ENCODE results near the gene RARA. TPM values are rescaled to one million over a fixed set of nuclear protein-coding genes. Genes with fewer than 3 reads are reported as not detected.
A peak's percentile ranks its signal among the peaks of the same experiment; 100 is the strongest.
"Not testable (repeated sequence)": the region's sequence is repeated elsewhere in the genome, so short reads cannot be mapped to it uniquely, and the experiment has no call there.

The RARA gene
- total RNA-seq, 1 donor from 2014 or later = 39.4 TPM

DNA sequence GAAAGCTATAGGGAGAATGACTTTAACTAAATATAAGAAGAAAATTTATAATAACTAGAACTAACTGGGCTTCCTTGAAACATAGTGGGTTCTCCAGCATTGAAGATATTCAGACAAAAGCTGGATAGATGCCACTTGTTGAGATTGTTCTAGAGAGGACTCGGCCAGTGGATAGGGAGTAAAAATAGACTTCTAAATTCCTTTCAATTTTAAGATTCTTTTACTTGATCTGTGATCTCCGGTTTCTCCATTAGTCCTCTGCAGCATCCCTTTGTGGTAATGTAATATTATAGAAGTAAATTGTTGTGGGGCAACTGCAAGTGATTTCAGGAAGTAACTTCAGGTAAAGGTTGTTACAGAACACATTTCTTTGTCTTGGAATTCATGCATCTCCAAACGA lies 10.3 kb upstream of the RARA start:
- DNase-seq (ENCODE audit: low spot score) = no peak

DNA sequence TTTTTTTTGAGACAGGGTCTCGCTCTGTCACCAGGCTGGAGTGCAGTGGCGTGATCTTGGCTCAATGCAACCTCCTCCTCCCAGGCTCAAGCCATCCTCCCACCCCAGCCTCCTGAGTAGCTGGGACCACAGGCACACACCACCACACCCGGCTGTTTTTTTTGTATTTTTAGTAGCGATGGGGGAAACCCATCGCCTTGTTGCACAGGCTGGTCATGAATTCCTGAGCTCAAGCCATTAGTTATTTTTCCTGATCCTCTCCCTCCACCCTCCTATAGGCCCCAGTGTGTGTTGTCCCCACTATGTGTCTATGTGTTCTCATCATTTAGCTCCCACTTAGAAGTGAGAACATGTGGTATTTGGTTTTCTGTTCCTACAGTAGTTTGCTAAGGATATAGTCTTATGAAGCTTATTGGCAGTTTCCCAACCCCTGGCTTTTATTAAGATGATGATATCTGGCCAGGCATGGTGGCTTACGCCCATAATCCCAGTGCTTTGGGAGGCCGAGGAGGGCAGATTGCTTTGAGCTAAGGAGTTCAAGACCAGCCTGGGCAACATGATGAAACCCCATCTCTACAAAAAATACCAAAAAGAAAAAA lies 9.7 kb upstream of the RARA start:
- DNase-seq (ENCODE audit: low spot score) = not testable (repeated sequence)

DNA sequence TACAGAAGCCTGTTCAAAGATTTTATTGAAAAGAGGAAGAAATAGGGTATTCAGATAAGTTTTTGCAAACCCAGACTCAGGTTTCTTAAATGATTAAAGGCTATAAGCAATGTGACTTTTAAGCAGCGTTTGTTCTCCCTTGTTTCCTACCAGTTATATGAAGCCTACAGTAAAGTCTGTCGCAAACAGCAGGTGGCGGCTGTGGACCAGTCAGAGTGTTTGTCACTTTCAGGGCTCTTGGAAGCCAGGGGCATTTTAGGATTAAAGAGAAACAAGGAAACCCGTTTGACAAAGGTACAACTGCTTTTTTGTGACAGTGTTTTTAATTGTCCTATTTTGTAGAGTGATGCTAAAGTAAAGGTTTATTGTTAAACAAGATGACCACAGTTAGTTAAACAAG lies 7.7 kb upstream of the RARA start:
- DNase-seq (ENCODE audit: low spot score) = no peak

DNA sequence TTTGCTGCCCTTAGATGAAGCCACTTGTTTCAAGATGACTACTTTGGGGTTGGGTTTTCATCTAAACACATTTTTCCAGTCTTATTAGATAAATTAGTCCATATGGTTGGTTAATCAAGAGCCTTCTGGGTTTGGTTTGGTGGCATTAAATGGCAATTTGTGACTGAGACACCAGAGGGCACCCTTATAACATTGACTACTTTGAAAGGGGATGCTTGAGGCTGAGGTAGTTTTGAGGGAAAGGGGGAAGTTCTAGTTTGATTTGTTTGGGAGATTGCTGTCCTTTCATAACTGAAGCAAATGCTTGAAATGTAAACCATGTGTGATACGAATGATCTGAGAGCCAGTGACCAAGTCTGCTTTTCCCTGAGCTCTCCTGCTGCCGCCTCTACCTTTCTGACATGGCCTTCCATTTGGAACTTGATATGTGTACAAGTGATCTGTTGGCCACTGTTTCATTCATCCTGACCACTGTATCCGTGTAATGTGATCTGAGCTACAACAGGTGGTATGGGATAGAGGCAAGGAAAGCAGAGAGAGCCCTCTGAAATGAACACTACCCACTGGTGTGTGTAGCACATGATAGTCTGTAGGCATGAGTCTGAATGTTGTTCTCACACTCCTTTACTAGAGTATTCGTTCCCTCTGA lies 5.8 kb upstream of the RARA start:
- DNase-seq (ENCODE audit: low spot score) = no peak

DNA sequence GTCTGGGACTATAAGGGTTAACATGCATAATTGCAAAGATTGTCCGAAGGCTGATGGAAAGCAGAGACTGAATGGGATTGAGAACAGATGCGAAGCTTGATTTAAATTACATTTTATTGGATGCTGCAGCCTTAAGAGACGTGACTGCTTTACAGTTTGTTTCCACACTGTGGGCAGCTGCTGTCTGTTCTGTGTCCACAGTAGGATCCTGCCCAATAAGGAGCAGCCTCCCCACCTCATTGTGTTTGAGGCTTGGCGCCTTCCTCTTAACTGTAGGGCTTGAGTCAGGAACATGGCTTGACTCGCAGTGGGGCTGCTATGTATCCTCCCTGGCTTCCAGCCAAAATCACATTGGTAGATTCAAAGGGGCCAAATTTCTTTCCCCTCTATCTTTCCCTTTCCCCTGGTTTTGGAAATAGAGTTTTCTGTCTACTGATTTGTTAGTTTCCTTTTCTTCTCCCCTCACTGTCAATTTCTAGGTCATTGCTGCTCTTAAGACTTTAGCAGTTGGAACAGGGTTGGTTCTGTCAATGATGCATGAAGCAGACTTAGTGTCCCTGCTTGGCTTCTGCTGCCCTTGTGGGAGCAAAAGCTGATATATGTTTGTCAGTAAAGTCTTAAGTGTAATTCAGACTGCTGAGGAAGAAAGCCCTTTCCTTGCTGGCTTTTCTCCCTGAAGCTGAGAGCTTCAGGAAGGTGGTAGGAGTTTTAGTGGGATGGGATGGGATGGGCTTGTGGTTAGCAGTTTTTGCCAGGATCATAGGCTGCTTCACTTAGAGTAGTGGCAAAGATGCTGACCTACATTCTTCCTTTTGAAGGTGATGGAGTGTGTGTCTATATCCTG lies 5.0 kb upstream of the RARA start:
- no peak for DNase-seq (ENCODE audit: low spot score)

GRCh38 chr17:40304552-40304863 lies 4.5 kb upstream of the RARA start:
- not testable (repeated sequence) for DNase-seq (ENCODE audit: low spot score)

- not testable (repeated sequence) for DNase-seq (ENCODE audit: low spot score)
Measured at GRCh38 chr17:40304866-40305265, 4.1 kb upstream of the RARA start.

DNA sequence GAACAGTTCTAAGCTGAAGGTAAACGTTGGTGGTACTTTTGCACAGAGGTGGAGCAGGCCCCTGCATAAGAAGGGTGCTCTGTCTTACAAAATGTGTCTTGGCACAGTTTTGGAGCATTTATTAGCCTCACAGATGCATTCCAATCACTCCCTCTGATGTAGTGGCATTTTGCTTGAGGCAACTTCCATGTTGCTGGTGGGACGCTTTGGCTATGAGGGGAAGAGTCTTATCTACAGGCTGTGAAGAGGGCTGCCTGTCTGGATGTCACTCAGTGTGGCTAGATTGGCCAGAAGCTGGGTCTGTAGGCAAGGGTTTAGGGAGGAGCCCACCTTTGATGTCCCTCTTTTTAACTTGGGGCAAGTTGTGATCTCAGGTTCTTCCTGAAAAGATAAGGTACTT lies 2.6 kb upstream of the RARA start:
- DNase-seq (ENCODE audit: low spot score) = no peak

GRCh38 chr17:40307001-40307730 lies 1.8 kb upstream of the RARA start:
- DNase-seq (ENCODE audit: low spot score) = no peak

- no peak for DNase-seq (ENCODE audit: low spot score)
Measured at GRCh38 chr17:40307740-40308239, 1.2 kb upstream of the RARA start.

- no peak for DNase-seq (ENCODE audit: low spot score)
Measured at GRCh38 chr17:40309949-40310510, 1.1 kb downstream of the RARA start.

DNA sequence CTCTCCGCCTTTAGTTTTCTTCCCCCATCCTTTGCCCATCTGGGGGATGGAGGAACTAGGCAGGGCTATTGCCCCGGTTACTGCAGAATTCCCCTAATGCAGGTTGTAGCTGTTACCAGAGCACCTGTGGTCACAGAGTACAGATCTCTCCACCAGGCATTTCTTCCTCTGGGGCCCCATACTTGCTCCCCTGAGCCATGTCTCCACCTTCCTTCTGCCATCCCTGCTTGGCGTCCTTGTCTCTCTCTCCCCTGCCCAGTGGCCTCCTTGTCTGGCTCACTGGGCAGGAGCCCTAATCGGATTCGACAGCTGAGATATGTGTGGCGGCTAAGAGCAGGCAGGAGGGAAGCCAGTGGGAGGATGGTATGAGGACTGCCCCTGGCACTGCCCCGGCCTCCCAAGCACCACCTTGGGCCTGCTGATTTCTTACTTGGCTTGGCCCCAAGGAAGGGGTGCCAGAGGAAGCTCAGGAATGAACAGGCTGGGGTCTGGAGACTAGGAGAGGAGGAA lies 2.0 kb downstream of the RARA start:
- DNase-seq (ENCODE audit: low spot score) = no peak

GRCh38 chr17:40311575-40311974 lies 2.6 kb downstream of the RARA start:
- no peak for DNase-seq (ENCODE audit: low spot score)

DNA sequence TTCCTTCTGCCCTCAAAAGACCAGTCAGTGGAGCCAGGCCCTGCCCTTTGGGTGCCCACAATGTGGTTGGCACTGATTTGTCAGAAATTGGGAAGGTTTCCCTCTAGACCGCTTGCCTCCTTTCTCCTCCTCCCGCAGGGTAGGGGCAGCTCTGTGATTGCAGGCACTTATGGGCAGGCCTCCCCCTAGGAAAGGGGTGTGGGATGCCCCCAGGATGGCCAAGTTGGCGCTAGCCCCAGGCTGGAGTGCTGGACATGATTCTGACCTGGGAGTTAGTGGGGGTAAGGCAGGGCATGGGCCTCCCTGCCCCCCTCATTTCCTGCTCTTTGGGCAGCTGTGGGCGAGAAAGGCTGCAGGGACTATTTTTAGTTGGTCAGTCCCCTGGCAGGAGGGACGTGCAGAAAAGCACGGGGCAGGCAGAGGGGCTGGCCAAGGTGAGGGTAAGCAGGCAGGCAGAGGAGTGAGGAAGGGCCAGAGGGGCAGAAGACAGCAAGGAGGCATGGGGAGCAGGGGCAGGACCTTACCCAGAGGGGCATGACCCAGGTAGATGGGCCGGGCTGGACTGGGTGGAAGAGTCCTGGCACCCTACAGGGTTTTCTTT lies 3.3 kb downstream of the RARA start:
- no peak for DNase-seq (ENCODE audit: low spot score)

GRCh38 chr17:40312893-40313667 lies 4.1 kb downstream of the RARA start:
- no peak for DNase-seq (ENCODE audit: low spot score)

DNA sequence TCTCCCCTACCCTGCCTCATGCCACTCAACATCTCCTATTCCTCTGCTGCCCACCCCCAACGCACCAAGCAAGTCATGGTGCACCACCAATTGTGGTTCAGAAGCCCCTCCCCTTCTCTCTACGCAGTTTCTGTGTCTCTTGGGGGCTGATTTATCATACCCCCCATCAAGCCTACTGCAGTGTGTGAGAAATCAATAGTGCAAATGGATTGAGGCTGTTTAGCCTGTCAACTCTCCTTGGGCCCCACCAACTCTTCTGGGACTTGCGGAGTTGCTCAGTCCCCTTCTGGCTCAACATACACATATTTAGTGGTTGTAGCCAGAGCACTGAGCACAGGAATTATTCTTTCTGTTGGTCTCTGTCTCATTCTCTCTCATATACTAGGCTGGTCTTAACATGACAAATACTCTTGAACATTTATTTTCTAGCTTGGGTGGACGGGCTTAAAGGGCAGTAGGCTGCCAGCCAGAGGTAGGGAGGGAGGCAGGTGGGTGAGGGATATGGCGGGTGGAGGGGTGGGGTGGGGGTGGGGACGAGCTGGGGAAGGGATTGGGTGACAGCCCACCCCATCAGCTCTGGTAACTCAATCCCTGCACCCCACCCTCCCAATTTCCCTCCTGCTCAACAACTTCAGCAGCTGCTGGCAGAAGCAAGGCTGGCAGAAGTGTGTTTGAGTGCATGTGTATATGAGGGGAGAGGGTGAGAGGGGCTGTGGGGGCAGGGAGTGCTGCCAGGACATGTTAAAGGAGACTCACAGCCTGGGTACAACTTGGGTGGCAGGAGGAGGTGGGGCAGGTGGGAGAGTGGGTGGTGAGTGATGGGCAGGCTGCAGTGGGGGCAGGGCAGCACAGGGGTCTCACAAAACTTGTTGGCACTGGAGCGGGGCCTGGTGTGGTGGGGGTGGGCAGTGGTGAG lies 4.9 kb downstream of the RARA start:
- DNase-seq (ENCODE audit: low spot score) = no peak

- DNase-seq (ENCODE audit: low spot score) = peak; percentile 94
Measured at GRCh38 chr17:40314584-40314956, 5.6 kb downstream of the RARA start.

GRCh38 chr17:40315206-40315605 lies 6.2 kb downstream of the RARA start:
- no peak for DNase-seq (ENCODE audit: low spot score)
